Mucosa of descending colon (tissue), 3 donors: ENCODE data around the gene OR2D3. TPM values are rescaled to one million over a fixed set of nuclear protein-coding genes. Genes with fewer than 3 reads are reported as not detected.
"Not testable (repeated sequence)": the region's sequence is repeated elsewhere in the genome, so short reads cannot be mapped to it uniquely, and the experiment has no call there.

ENCODE experiments used
- ATAC-seq: fragments of 200-7000 bp; cut with Tn5 transposase; one replicate; pipeline ENCODE4 v1.9.1; 2020; ENCODE audit warnings: mild to moderate bottlenecking, moderate library complexity
- DNase-seq, 3 donors: peaks; one replicate each; pipeline ENCODE4 v3.0.0-alpha.2; 2020
- H3K36me3 ChIP-seq: fragments of 200-600 bp; one replicate; pipeline ENCODE4 v1.8.0; 2021; ENCODE audit warnings: low read depth, mild to moderate bottlenecking
- H3K4me1 ChIP-seq: fragments of 200-600 bp; one replicate; pipeline ENCODE4 v1.8.0; 2021; ENCODE audit warnings: low read depth, mild to moderate bottlenecking
- H3K4me3 ChIP-seq: fragments of 200-600 bp; one replicate; pipeline ENCODE4 v1.8.0; 2021; ENCODE audit warnings: mild to moderate bottlenecking
- H3K9me3 ChIP-seq: fragments of 200-600 bp; one replicate; pipeline ENCODE4 v1.8.0; 2021; ENCODE audit warnings: mild to moderate bottlenecking
- intact Hi-C, 2 donors: fragments of 100-400 bp; cut with DNase I in 1 of 2; cut with micrococcal nuclease in 1 of 2; formaldehyde crosslinking; loops; one replicate each; pipeline versions ENCODE4 v1.11.0 to v1.11.1; 2022; cut with DNase I, micrococcal nuclease
- total RNA-seq, 3 donors: library from RNA; stranded (reverse); fragmentation: NEBNext Ultra II Directional in 2 of 3; extraction: Animal tissue kit (Norgen Biotek cat#: 25700) in 2 of 3; gene quantifications; one replicate each; pipeline versions ENCODE4 v1.2.1 to v1.2.4, GENCODE V29; 2021 to 2023
- TF ChIP-seq, protein P1 (sequence below): fragments of 200-600 bp; IDR thresholded peaks from one replicate; pipeline ENCODE4 v1.8.0; 2022; ENCODE audit warnings: antibody characterized with exemption, mild to moderate bottlenecking
- donor health status: DM: no; HTN: no; CAD: no; lungs with moderate emphysema.
- donor health status: DM: no; HTN: no; CAD: no.
- donor health status: DM: no; HTN: yes; CAD: no.

The OR2D3 gene
- total RNA-seq, 3 donors from 2014 or later: not detected

DNA sequence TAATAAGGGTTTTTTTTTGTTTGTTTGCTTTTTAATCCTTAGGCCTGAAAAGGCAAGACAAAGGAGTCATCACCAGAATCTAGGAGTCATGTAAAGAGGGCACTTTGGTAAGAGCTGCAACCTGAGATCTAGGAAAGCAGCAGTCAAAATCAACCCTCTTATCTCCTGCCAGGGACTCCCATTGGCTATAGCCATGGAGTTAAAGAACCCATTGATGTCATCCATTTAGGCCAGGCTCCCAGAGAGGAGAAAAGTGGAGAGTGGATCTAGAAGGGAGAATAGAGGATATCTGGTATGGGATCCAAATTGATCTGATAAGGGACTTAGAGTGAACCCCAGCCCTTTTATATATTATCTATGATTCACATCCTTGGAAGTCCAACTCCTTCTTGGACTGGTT lies 41.3 kb downstream of the OR2D3 start:
- Histone ChIP-seq H3K9me3 (peaks cover 3% of the 10 kb centered on the region), H3K4me3 (no peak overlapping the region), H3K36me3 (no peaks in the 10 kb centered on the region), H3K4me1 (no peaks in the 10 kb centered on the region)
- ATAC-seq: no peak
- TF ChIP-seq, protein P1, sequence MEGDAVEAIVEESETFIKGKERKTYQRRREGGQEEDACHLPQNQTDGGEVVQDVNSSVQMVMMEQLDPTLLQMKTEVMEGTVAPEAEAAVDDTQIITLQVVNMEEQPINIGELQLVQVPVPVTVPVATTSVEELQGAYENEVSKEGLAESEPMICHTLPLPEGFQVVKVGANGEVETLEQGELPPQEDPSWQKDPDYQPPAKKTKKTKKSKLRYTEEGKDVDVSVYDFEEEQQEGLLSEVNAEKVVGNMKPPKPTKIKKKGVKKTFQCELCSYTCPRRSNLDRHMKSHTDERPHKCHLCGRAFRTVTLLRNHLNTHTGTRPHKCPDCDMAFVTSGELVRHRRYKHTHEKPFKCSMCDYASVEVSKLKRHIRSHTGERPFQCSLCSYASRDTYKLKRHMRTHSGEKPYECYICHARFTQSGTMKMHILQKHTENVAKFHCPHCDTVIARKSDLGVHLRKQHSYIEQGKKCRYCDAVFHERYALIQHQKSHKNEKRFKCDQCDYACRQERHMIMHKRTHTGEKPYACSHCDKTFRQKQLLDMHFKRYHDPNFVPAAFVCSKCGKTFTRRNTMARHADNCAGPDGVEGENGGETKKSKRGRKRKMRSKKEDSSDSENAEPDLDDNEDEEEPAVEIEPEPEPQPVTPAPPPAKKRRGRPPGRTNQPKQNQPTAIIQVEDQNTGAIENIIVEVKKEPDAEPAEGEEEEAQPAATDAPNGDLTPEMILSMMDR: no peak
- no peak for DNase-seq
- intact Hi-C loops: no loop called here

GRCh38 chr11:6962673-6963072 lies 41.9 kb downstream of the OR2D3 start:
- peaks cover 8% of the 10 kb centered on the region for H3K9me3 ChIP-seq

GRCh38 chr11:6968816-6969215 lies 48.0 kb downstream of the OR2D3 start:
- peaks cover 10% of the 10 kb centered on the region for H3K9me3 ChIP-seq

More at GRCh38 chr11:6962673-6963072, 41.9 kb downstream of the OR2D3 start:
- TF ChIP-seq, protein P1: no peak
- intact Hi-C loops: no loop called here
- DNase-seq (no peak), ATAC-seq (no peak)
- Histone ChIP-seq H3K4me3 (no peak overlapping the region), H3K36me3 (no peaks in the 10 kb centered on the region), H3K4me1 (no peaks in the 10 kb centered on the region)

DNA sequence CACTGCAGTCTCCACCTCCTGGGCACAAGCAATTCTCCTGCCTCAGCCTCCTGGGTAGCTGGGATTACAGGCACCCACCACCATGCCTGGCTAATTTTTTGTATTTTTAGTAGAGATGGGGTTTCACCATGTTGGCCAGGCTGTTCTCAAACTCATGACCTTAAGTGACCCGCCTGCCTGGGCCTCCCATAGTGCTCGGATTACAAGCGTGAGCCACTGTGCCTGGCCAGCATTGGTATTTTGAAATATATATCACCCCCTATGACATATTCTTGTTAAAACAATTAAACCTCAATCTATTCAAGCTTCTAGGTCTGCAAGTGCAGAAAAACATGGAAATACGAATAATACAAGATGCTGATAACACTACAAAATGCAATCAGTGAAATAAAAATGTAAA lies 49.1 kb downstream of the OR2D3 start:
- H3K36me3 ChIP-seq, intact Hi-C loops, H3K4me1 ChIP-seq, ATAC-seq, DNase-seq, H3K4me3 ChIP-seq: not testable (repeated sequence)
- peaks cover 10% of the 10 kb centered on the region for H3K9me3 ChIP-seq

More at GRCh38 chr11:6968816-6969215, 48.0 kb downstream of the OR2D3 start:
- DNase-seq: no peak
- intact Hi-C loops: no loop called here
- H3K4me3 ChIP-seq: no peak overlapping the region
- H3K36me3 ChIP-seq: no peaks in the 10 kb centered on the region
- no peak for ATAC-seq
- H3K4me1 ChIP-seq: no peaks in the 10 kb centered on the region
- TF ChIP-seq, protein P1: no peak

Other genes with a start within 250 kb of the OR2D3 start
- gene MRPL17, start 237.7 kb upstream of the OR2D3 start, total RNA-seq: 10 to 100 TPM; 21.2 to 29.7 (median 29.6) TPM
- under 1 TPM; 0.14 to 0.49 (median 0.28) TPM for gene OR2AG2, start 149.0 kb upstream of the OR2D3 start, total RNA-seq
- not detected for gene OR2AG1, start 138.0 kb upstream of the OR2D3 start, total RNA-seq
- gene OR6A2, start 121.3 kb upstream of the OR2D3 start, total RNA-seq: under 1 TPM; 0.28 to 0.69 (median 0.29) TPM
- not detected for gene OR10A5, start 75.3 kb upstream of the OR2D3 start, total RNA-seq
- under 1 TPM in 1 of 3 donors, not detected in 2; 0.06 TPM for gene OR10A2, start 57.9 kb upstream of the OR2D3 start, total RNA-seq
- not detected for gene OR10A4, start 44.4 kb upstream of the OR2D3 start, total RNA-seq
- 1 to 10 TPM in 1 of 3 donors, under 1 TPM in 2; 0.28 to 2.1 (median 0.53) TPM for gene OR2D2, start 28.5 kb upstream of the OR2D3 start, total RNA-seq
- gene ZNF215, start 5.4 kb downstream of the OR2D3 start, total RNA-seq: 1 to 10 TPM; 3.0 to 7.5 (median 5.1) TPM
- gene ZNF214, start 99.3 kb downstream of the OR2D3 start, total RNA-seq: 1 to 10 TPM; 1.8 to 4.0 (median 3.4) TPM
- under 1 TPM; 0.17 to 0.25 (median 0.24) TPM for gene NLRP14, start 99.5 kb downstream of the OR2D3 start, total RNA-seq
- gene RBMXL2, start 168.0 kb downstream of the OR2D3 start, total RNA-seq: under 1 TPM in 1 of 3 donors, not detected in 2; 0.20 TPM